GM21526 (cell line): ENCODE measurements around the gene KCND2.
"Not testable (repeated sequence)": the region's sequence is repeated elsewhere in the genome, so short reads cannot be mapped to it uniquely, and the experiment has no call there.

Experiments
- ATAC-seq: cut with Tn5 transposase; IDR thresholded peaks from one replicate; pipeline ENCODE4 v1.9.1; 2021; ENCODE audit warnings: moderate library complexity; ENCODE audit not compliant: unreplicated experiment, low FRiP score

Gene KCND2

GRCh38 chr7:120564145-120564544 lies 291.2 kb downstream of the KCND2 start:
- no peak for ATAC-seq

- ATAC-seq = no peak
These were observed 294.2 kb downstream of the KCND2 start for GRCh38 chr7:120567204-120567603.

GRCh38 chr7:120578657-120579056 lies 305.7 kb downstream of the KCND2 start:
- not testable (repeated sequence) for ATAC-seq

GRCh38 chr7:120582916-120583315 lies 309.9 kb downstream of the KCND2 start:
- no peak for ATAC-seq

GRCh38 chr7:120583899-120584586 lies 311.1 kb downstream of the KCND2 start:
- no peak for ATAC-seq

GRCh38 chr7:120586571-120586970 lies 313.6 kb downstream of the KCND2 start:
- no peak for ATAC-seq

GRCh38 chr7:120587243-120587642 lies 314.3 kb downstream of the KCND2 start:
- ATAC-seq = no peak

GRCh38 chr7:120588416-120588815 lies 315.4 kb downstream of the KCND2 start:
- no peak for ATAC-seq

- no peak for ATAC-seq
These were observed 315.9 kb downstream of the KCND2 start for GRCh38 chr7:120588862-120589261.

- no peak for ATAC-seq
These were observed 327.6 kb downstream of the KCND2 start for GRCh38 chr7:120600607-120601006.

- ATAC-seq = no peak
These were observed 330.4 kb downstream of the KCND2 start for GRCh38 chr7:120603366-120603765.

- ATAC-seq = no peak
These were observed 336.3 kb downstream of the KCND2 start for GRCh38 chr7:120609136-120609753.

- ATAC-seq = no peak
These were observed 339.0 kb downstream of the KCND2 start for GRCh38 chr7:120611975-120612374.

GRCh38 chr7:120615703-120616102 lies 342.7 kb downstream of the KCND2 start:
- peak; percentile 64 for ATAC-seq

GRCh38 chr7:120617275-120617674 lies 344.3 kb downstream of the KCND2 start:
- ATAC-seq = no peak

- no peak for ATAC-seq
These were observed 355.3 kb downstream of the KCND2 start for GRCh38 chr7:120628251-120628650.

GRCh38 chr7:120639884-120640283 lies 366.9 kb downstream of the KCND2 start:
- ATAC-seq = no peak

- ATAC-seq = no peak
These were observed 373.0 kb downstream of the KCND2 start for GRCh38 chr7:120645966-120646365.

- ATAC-seq = no peak
These were observed 381.3 kb downstream of the KCND2 start for GRCh38 chr7:120654241-120654640.

GRCh38 chr7:120658516-120658915 lies 385.5 kb downstream of the KCND2 start:
- ATAC-seq = no peak

- ATAC-seq = no peak
These were observed 389.3 kb downstream of the KCND2 start for GRCh38 chr7:120662291-120662690.

GRCh38 chr7:120665068-120665467 lies 392.1 kb downstream of the KCND2 start:
- no peak for ATAC-seq
